VCaP (cell line): ENCODE data around the gene NDOR1.
A peak's percentile ranks its signal among the peaks of the same experiment; 100 is the strongest.

Source experiments
- H3K27ac ChIP-seq: fragments of 450-650 bp; 2 replicates; pipeline ENCODE4 v1.5.1; 2017
- CTCF ChIP-seq: fragments of 450-650 bp; conservative IDR thresholded peaks from 2 replicates; pipeline ENCODE4 v1.5.1; 2017; ENCODE audit warnings: mild to moderate bottlenecking, moderate library complexity

The NDOR1 gene

GRCh38 chr9:137217276-137218211 is 12.0 kb downstream of the NDOR1 start:
- peak overlapping the region; percentile 97 for H3K27ac ChIP-seq
- TF ChIP-seq CTCF = no peak; the same call in 1 of the 2 replicates

GRCh38 chr9:137218212-137218753 is 12.8 kb downstream of the NDOR1 start:
- H3K27ac ChIP-seq = peak overlapping the region; percentile 97
- TF ChIP-seq CTCF = no peak

GRCh38 chr9:137218754-137219271 is 13.3 kb downstream of the NDOR1 start:
- TF ChIP-seq CTCF = no peak
- peak overlapping the region; percentile 97 for H3K27ac ChIP-seq

GRCh38 chr9:137219757-137220316 is 14.3 kb downstream of the NDOR1 start:
- no peak for TF ChIP-seq CTCF

GRCh38 chr9:137220317-137221094 is 15.0 kb downstream of the NDOR1 start:
- H3K27ac ChIP-seq = peak overlapping the region; percentile 97
- no peak for TF ChIP-seq CTCF

More at GRCh38 chr9:137219757-137220316, 14.3 kb downstream of the NDOR1 start:
- H3K27ac ChIP-seq = peak overlapping the region; percentile 97

- peak overlapping the region; percentile 97 for H3K27ac ChIP-seq
- no peak for TF ChIP-seq CTCF
These were observed 15.6 kb downstream of the NDOR1 start for GRCh38 chr9:137221095-137221505.
